ENCODE data around the gene CGNL1.

DNA sequence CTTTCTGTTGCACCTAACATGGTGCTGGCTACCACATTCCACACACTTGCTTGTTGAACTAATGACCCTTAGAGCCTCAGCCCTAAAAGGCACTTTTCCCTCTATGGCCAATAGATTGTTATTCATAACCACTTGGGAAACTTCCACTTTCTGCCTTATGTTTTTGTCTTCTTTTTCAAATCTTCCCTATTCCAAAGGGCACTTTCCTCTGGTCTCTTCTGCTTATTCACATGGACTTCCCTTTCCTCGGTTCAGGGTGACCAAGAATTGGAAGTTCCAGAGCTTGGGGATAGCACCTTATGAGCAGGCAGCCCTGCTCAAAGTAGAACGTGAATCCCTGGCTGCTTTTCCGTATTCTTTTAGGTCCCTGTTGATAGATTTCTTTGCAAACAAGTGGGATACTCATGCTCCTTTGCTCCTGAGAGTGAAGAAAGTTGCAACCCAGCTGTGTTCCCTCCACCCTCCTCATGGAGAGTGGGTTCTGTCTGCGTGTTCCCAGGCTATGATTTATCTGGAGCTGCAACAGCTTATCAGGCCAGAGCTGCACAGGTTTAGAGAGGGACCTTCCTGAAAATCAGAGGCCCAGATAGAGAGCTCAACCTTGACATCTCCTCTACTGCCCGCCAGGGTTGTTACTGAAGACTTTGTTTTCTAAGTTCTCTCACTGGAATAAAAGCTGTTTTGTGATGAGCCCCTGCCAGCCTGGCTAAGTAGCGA, 156.6 kb downstream of the CGNL1 start:
- TF ChIP-seq, protein P1, sequence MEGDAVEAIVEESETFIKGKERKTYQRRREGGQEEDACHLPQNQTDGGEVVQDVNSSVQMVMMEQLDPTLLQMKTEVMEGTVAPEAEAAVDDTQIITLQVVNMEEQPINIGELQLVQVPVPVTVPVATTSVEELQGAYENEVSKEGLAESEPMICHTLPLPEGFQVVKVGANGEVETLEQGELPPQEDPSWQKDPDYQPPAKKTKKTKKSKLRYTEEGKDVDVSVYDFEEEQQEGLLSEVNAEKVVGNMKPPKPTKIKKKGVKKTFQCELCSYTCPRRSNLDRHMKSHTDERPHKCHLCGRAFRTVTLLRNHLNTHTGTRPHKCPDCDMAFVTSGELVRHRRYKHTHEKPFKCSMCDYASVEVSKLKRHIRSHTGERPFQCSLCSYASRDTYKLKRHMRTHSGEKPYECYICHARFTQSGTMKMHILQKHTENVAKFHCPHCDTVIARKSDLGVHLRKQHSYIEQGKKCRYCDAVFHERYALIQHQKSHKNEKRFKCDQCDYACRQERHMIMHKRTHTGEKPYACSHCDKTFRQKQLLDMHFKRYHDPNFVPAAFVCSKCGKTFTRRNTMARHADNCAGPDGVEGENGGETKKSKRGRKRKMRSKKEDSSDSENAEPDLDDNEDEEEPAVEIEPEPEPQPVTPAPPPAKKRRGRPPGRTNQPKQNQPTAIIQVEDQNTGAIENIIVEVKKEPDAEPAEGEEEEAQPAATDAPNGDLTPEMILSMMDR (IDR thresholded peaks at IDR 0.05) = no peak
- TF ChIP-seq POLR2A (IDR thresholded peaks at IDR 0.05) = no peak

Data from lower leg skin (tissue), 3 donors.